B cell (primary cell): Measurements from ENCODE around the gene BTF3. TPM values are rescaled to one million over a fixed set of nuclear protein-coding genes. Genes with fewer than 3 reads are reported as not detected.

Experiments used
- ATAC-seq: fragments of 200-7000 bp; cut with Tn5 transposase; one replicate; pipeline ENCODE4 v1.10.0; 2021; ENCODE audit warnings: low read depth, mild to moderate bottlenecking, moderate number of reproducible peaks, moderate library complexity
- CTCF ChIA-PET: fragments of 350-600 bp; sonication (Branson Sonifier 250); formaldehyde crosslinking; loops from one replicate; lab custom pipeline; 2021; ENCODE audit warnings: antibody characterized with exemption, inconsistent platforms; lab: Charles Lee
- POLR2A ChIA-PET: fragments of 350-600 bp; sonication (Branson Sonifier 250); formaldehyde crosslinking; loops from one replicate; lab custom pipeline; 2021; ENCODE audit warnings: antibody characterized with exemption; lab: Charles Lee
- DNase-seq: peaks from one replicate; pipeline ENCODE4 v3.0.0; 2013
- H2AFZ ChIP-seq: 2 replicates; pipeline ENCODE4 v1.6.1; 2012; ENCODE audit warnings: mild to moderate bottlenecking, low read depth, low read length; ENCODE audit not compliant: insufficient read depth, poor library complexity, severe bottlenecking
- H3K27ac ChIP-seq, 2 donors: 1 replicate in 1 of 2; 2 replicates in 1 of 2; pipeline ENCODE4 v1.5.1; 2012 to 2013; ENCODE audit warnings: low read length in 2 of 2, mild to moderate bottlenecking in 2 of 2, moderate library complexity in 1 of 2
- H3K27me3 ChIP-seq, 4 experiments: fragments of 200-600 bp in 1 of 4; sonication (generic) in 1 of 4; replicated peaks in 1 of 4; 1 replicate in 2 of 4; 2 replicates in 2 of 4; pipeline versions ENCODE4 v1.6.1 to v1.7.0; 2013 to 2016; ENCODE audit warnings: low read length in 3 of 4, mild to moderate bottlenecking in 2 of 4, mixed read lengths in 1 of 4, moderate library complexity in 1 of 4; ENCODE audit not compliant: insufficient read depth in 4 of 4, control insufficient read depth in 3 of 4; ENCODE audit errors: control extremely low read depth in 1 of 4
- H3K36me3 ChIP-seq, 2 experiments: replicated peaks in 1 of 2; 1 replicate in 1 of 2; 2 replicates in 1 of 2; pipeline versions ENCODE4 v1.6.1 to v1.7.1; 2013; ENCODE audit warnings: low read length in 1 of 2; ENCODE audit not compliant: insufficient read depth in 2 of 2, control insufficient read depth in 1 of 2; ENCODE audit errors: control extremely low read depth in 1 of 2, extremely low read depth in 1 of 2
- H3K4me1 ChIP-seq, 2 donors: fragments of 200-600 bp in 1 of 2; sonication (generic) in 1 of 2; 1 replicate in 1 of 2; 2 replicates in 1 of 2; pipeline versions ENCODE4 v1.5.1 to v1.6.1; 2013 to 2017; ENCODE audit warnings: low read length in 2 of 2; ENCODE audit not compliant: control insufficient read depth in 2 of 2, insufficient read depth in 2 of 2
- H3K4me2 ChIP-seq: replicated peaks from 2 replicates; pipeline ENCODE3; 2012; ENCODE audit warnings: mild to moderate bottlenecking, low read depth, low read length; ENCODE audit not compliant: poor library complexity, severe bottlenecking
- H3K4me3 ChIP-seq, 5 experiments: fragments of 200-600 bp in 1 of 5; sonication (generic) in 1 of 5; 1 replicate in 3 of 5; 2 replicates in 2 of 5; pipeline versions ENCODE4 v1.5.1 to v1.7.0; 2011 to 2016; ENCODE audit warnings: low read length in 4 of 5, mild to moderate bottlenecking in 4 of 5, low read depth in 2 of 5, control low read depth in 1 of 5, moderate library complexity in 1 of 5; ENCODE audit not compliant: insufficient read depth in 1 of 5; ENCODE audit errors: control extremely low read depth in 1 of 5, extremely low read depth in 1 of 5
- H3K79me2 ChIP-seq: fragments of 200-600 bp; sonication (generic); one replicate; pipeline ENCODE4 v1.6.0; 2016; ENCODE audit warnings: low read length; ENCODE audit not compliant: control insufficient read depth, insufficient read depth
- H3K9ac ChIP-seq: fragments of 200-600 bp; sonication (generic); 2 replicates; pipeline ENCODE4 v1.6.1; 2017; ENCODE audit warnings: mild to moderate bottlenecking, low read length, moderate library complexity
- H3K9me3 ChIP-seq, 3 donors: one replicate each; pipeline versions ENCODE4 v1.6.1 to v1.7.1; 2013; ENCODE audit warnings: low read length in 2 of 3; ENCODE audit not compliant: control insufficient read depth in 2 of 3, insufficient read depth in 1 of 3; ENCODE audit errors: control extremely low read depth in 1 of 3
- H4K20me1 ChIP-seq: 2 replicates; pipeline ENCODE4 v1.6.0; 2012; ENCODE audit warnings: mild to moderate bottlenecking, low read length; ENCODE audit not compliant: insufficient read depth, control insufficient read depth, poor library complexity, severe bottlenecking
- H3K27ac Mint-ChIP-seq: one replicate; pipeline ENCODE4 v1.8.0; 2021; ENCODE audit warnings: mixed read lengths
- H3K27me3 Mint-ChIP-seq: one replicate; pipeline ENCODE4 v1.8.0; 2021; ENCODE audit warnings: mixed read lengths
- H3K4me1 Mint-ChIP-seq: one replicate; pipeline ENCODE4 v1.8.0; 2021; ENCODE audit warnings: mixed read lengths
- H3K4me3 Mint-ChIP-seq: one replicate; pipeline ENCODE4 v1.8.0; 2021; ENCODE audit warnings: mixed read lengths
- H3K9me3 Mint-ChIP-seq: one replicate; pipeline ENCODE4 v1.8.0; 2022; ENCODE audit warnings: mixed read lengths; ENCODE audit not compliant: insufficient read depth
- EZH2 ChIP-seq: IDR thresholded peaks from 2 replicates; pipeline ENCODE4 v1.6.1; 2012; ENCODE audit warnings: borderline replicate concordance, low read depth, mild to moderate bottlenecking, moderate library complexity, low read length; ENCODE audit not compliant: insufficient read depth, poor library complexity, severe bottlenecking
- WGBS: methylation state at CpG from one replicate; pipeline ENCODE4 v1.1.5; 2013; ENCODE audit warnings: missing lambda C conversion rate; ENCODE audit not compliant: insufficient coverage; 5-methylcytosine and 5-hydroxymethylcytosine counted together
- intact Hi-C: fragments of 100-400 bp; cut with micrococcal nuclease; formaldehyde crosslinking; loops from one replicate; pipeline ENCODE4 v1.10.0; 2022
- polyA plus RNA-seq: library from polyadenylated mRNA; depleted of rRNA; stranded (reverse); fragments of >200 nt; gene quantifications from 2 replicates; pipeline ENCODE4 v1.2.3, GENCODE V29; 2012
- total RNA-seq, 2 donors: library from RNA; stranded (reverse); fragments of 120-200 nt in 1 of 2; gene quantifications; 1 replicate in 1 of 2; 2 replicates in 1 of 2; pipeline versions ENCODE4 v1.2.3 to v1.2.4, GENCODE V29; 2013 to 2022
- TF ChIP-seq, protein P1 (sequence below): fragments of 200-600 bp; IDR thresholded peaks from one replicate; pipeline ENCODE4 v1.8.0; 2022; ENCODE audit warnings: antibody characterized with exemption, mild to moderate bottlenecking

The BTF3 gene
- total and polyA plus RNA-seq, 2 donors (not counting 1 experiment from before 2014, with no cell fraction given) = 309 to 466 TPM

DNA sequence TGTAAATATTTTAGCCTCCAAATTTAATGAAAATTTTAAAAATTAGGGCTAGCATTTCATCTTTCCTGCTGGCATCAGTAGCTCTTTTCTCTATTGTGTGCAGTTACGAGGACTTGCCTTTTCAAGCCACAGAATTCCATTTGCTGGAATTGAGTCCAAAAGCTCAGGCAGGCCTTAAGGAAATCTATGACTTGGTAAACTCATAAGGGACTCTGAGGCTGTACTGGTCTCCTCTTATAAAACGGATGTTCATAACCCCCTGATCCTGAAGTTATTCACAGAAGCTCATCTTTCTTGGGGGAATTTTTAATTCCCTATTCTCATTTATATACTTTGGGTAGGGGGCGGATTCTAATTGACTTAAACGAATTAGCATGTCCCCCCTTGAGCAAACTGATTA lies 43.8 kb downstream of the BTF3 start:
- WGBS = 100% methylated on average over 1 of the region's 4 CpGs
- no peak overlapping the region for H3K4me2 ChIP-seq
- intact Hi-C loops = no loop called here
- no peaks in the 10 kb centered on the region for H3K9me3 ChIP-seq
- Mint-ChIP-seq H3K4me3 (no peak overlapping the region), H3K9me3 (no peaks in the 10 kb centered on the region), H3K27me3 (peaks cover 31% of the 10 kb centered on the region), H3K27ac (no peak overlapping the region), H3K4me1 (no peaks in the 10 kb centered on the region)
- peaks cover 0 to 6% (median 3%) of the 10 kb centered on the region in 4 experiments for H3K27me3 ChIP-seq
- H3K9ac ChIP-seq = no peak overlapping the region
- DNase-seq (no peak), ATAC-seq (no peak)
- H3K79me2 ChIP-seq = no peaks in the 10 kb centered on the region
- TF ChIP-seq EZH2 = no peak
- TF ChIP-seq, protein P1, sequence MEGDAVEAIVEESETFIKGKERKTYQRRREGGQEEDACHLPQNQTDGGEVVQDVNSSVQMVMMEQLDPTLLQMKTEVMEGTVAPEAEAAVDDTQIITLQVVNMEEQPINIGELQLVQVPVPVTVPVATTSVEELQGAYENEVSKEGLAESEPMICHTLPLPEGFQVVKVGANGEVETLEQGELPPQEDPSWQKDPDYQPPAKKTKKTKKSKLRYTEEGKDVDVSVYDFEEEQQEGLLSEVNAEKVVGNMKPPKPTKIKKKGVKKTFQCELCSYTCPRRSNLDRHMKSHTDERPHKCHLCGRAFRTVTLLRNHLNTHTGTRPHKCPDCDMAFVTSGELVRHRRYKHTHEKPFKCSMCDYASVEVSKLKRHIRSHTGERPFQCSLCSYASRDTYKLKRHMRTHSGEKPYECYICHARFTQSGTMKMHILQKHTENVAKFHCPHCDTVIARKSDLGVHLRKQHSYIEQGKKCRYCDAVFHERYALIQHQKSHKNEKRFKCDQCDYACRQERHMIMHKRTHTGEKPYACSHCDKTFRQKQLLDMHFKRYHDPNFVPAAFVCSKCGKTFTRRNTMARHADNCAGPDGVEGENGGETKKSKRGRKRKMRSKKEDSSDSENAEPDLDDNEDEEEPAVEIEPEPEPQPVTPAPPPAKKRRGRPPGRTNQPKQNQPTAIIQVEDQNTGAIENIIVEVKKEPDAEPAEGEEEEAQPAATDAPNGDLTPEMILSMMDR = no peak
- no peak overlapping the region for H3K27ac ChIP-seq
- no peaks in the 10 kb centered on the region for H3K4me1 ChIP-seq
- no peak overlapping the region for H3K4me3 ChIP-seq
- H3K36me3 ChIP-seq = no peaks in the 10 kb centered on the region
- H4K20me1 ChIP-seq = no peaks in the 10 kb centered on the region
- ChIA-PET CTCF (no interaction called here), POLR2A (no interaction called here)
- H2AFZ ChIP-seq = no peak overlapping the region

DNA sequence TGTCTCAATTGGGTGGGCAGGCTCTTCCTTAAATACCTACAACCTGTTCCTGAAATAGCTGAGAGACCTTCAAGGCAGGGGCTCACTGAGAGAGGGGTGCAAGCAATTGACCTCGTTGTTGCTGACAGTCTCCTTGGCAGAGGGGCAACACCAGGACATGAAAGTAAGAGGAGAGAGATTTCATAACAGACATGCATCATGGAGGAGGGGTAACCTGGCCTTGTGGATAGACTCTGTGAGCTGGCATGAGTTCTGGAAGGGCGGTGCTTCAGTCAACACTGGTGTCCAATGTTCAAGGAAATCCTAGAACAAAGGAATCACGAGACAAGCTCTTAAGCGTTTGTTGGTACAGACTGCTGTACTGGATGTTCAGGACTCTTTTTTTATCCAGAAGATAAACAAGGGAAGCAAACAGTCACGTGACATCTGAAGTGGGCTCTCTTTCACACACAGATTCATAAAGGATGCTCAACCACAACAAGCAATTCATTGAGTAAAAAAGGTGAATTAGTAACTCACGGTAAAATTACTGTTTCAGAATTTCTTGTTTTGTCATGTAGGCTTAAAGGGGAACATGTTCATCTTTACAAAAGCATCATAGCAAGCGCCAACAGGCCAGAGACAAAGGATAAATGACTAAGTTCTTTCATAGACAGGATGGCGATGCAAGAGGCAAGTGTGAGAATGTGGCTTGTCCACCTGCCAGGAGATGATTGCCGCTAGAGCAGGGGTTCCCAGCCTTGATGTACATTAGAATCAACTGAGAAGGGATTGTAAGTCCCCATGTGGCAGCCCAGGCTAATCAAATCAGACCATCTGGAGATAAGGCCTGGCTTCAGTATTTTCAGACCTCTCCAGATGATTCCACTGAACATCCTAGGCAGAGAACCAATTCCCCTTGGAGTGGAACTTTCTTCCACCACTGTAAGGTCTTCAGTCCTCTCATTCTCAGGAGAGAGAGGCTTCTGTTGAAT lies 46.5 kb downstream of the BTF3 start:
- no peak overlapping the region for H3K27ac Mint-ChIP-seq
- ATAC-seq = no peak
- Histone ChIP-seq H4K20me1 (no peaks in the 10 kb centered on the region), H3K27me3 (peaks cover 0 to 6% (median 2%) of the 10 kb centered on the region in 4 experiments), H3K36me3 (no peaks in the 10 kb centered on the region), H3K27ac (no peak overlapping the region), H3K4me2 (no peak overlapping the region), H3K4me1 (no peaks in the 10 kb centered on the region), H3K9ac (no peak overlapping the region), H3K79me2 (no peaks in the 10 kb centered on the region), H2AFZ (no peak overlapping the region), H3K4me3 (no peak overlapping the region), H3K9me3 (no peaks in the 10 kb centered on the region)
- H3K4me1 Mint-ChIP-seq = no peaks in the 10 kb centered on the region
- POLR2A ChIA-PET = no interaction called here
- no peak for DNase-seq
- CTCF ChIA-PET = interaction anchor here (0.8 kb wide), 1 partner anchor 10 kb away, joined by 3 read pairs; no protein-coding TSS in a partner anchor
- no peak overlapping the region for H3K4me3 Mint-ChIP-seq
- 94% methylated on average over 4 of the region's 9 CpGs for WGBS
- intact Hi-C loops = no loop called here
- H3K27me3 Mint-ChIP-seq = peaks cover 31% of the 10 kb centered on the region
- TF ChIP-seq, protein P1 = no peak
- no peak for TF ChIP-seq EZH2
- no peaks in the 10 kb centered on the region for H3K9me3 Mint-ChIP-seq
